DOHH2 (cell line): ENCODE measurements around the gene LRRC42.

Source experiments
- H3F3A ChIP-seq: fragments of 200-600 bp; sonication (generic), shearing (Covaris generic); 2 replicates; pipeline ENCODE4 v1.6.0; 2016; ENCODE audit warnings: antibody characterized with exemption, mild to moderate bottlenecking; ENCODE audit not compliant: control insufficient read depth, insufficient read depth
- H3K27ac ChIP-seq: fragments of 200-600 bp; sonication (generic); 2 replicates; pipeline ENCODE4 v1.5.1; 2014; ENCODE audit warnings: low read depth, mild to moderate bottlenecking, low read length, moderate library complexity
- H3K27me3 ChIP-seq: fragments of 200-600 bp; sonication (generic); 2 replicates; pipeline ENCODE4 v1.6.1; 2014; ENCODE audit warnings: mild to moderate bottlenecking, low read length, mixed read lengths; ENCODE audit not compliant: control insufficient read depth
- H3K36me3 ChIP-seq: fragments of 200-600 bp; sonication (generic); 2 replicates; pipeline ENCODE4 v1.6.1; 2014; ENCODE audit warnings: mild to moderate bottlenecking, low read length, moderate library complexity, mixed read lengths; ENCODE audit not compliant: control insufficient read depth
- H3K4me1 ChIP-seq: fragments of 200-600 bp; sonication (generic); 2 replicates; pipeline ENCODE4 v1.6.1; 2014; ENCODE audit warnings: mild to moderate bottlenecking, low read length, mixed read lengths; ENCODE audit not compliant: control insufficient read depth
- H3K4me2 ChIP-seq: fragments of 200-600 bp; sonication (generic); 2 replicates; pipeline ENCODE4 v1.6.0; 2014; ENCODE audit warnings: mild to moderate bottlenecking, low read length, moderate library complexity
- H3K4me3 ChIP-seq: fragments of 200-600 bp; sonication (generic); 2 replicates; pipeline ENCODE4 v1.5.1; 2014; ENCODE audit warnings: mild to moderate bottlenecking, low read length, mixed read lengths
- H3K79me2 ChIP-seq: fragments of 200-600 bp; sonication (generic); 2 replicates; pipeline ENCODE4 v1.6.1; 2014; ENCODE audit warnings: mild to moderate bottlenecking, low read length, mixed read lengths; ENCODE audit not compliant: control insufficient read depth
- H3K9me2 ChIP-seq: fragments of 200-600 bp; sonication (generic); replicated peaks from 2 replicates; pipeline ENCODE4 v1.6.1; 2014; ENCODE audit warnings: mild to moderate bottlenecking, low read length, mixed read lengths; ENCODE audit not compliant: control insufficient read depth
- H3K9me3 ChIP-seq: fragments of 200-600 bp; sonication (generic); 2 replicates; pipeline ENCODE4 v1.6.1; 2014; ENCODE audit warnings: antibody characterized with exemption, low read length, mixed read lengths; ENCODE audit not compliant: control insufficient read depth, insufficient read depth
- H4K20me1 ChIP-seq: fragments of 200-600 bp; sonication (generic); 2 replicates; pipeline ENCODE4 v1.6.0; 2014; ENCODE audit warnings: low read depth, mild to moderate bottlenecking, antibody characterized with exemption, low read length, moderate library complexity; ENCODE audit not compliant: control insufficient read depth, insufficient read depth
- EZH2phosphoT487 ChIP-seq: fragments of 200-600 bp; sonication (generic); IDR thresholded peaks from 2 replicates; pipeline ENCODE4 v1.6.1; 2017; ENCODE audit warnings: borderline replicate concordance, mild to moderate bottlenecking, antibody characterized with exemption, low read length, moderate library complexity, mixed read lengths
- TF ChIP-seq, protein P1 (sequence below): fragments of 200-600 bp; sonication (generic); IDR thresholded peaks from one replicate; pipeline ENCODE4 v1.5.1; 2014; ENCODE audit warnings: antibody characterized with exemption, mild to moderate bottlenecking, low read depth, low read length; ENCODE audit not compliant: poor library complexity, severe bottlenecking

LRRC42 gene

GRCh38 chr1:53913352-53914033, 32.7 kb upstream of the LRRC42 start:
- Histone ChIP-seq H4K20me1 (no peaks in the 10 kb centered on the region), H3K27me3 (no peaks in the 10 kb centered on the region), H3K79me2 (no peaks in the 10 kb centered on the region), H3K9me3 (no peaks in the 10 kb centered on the region), H3K9me2 (no peaks in the 10 kb centered on the region), H3K4me3 (no peak overlapping the region), H3K4me2 (no peak overlapping the region), H3K4me1 (no peaks in the 10 kb centered on the region), H3F3A (no peaks in the 10 kb centered on the region), H3K27ac (no peak overlapping the region), H3K36me3 (peaks cover 9% of the 10 kb centered on the region)
- TF ChIP-seq, protein P1, sequence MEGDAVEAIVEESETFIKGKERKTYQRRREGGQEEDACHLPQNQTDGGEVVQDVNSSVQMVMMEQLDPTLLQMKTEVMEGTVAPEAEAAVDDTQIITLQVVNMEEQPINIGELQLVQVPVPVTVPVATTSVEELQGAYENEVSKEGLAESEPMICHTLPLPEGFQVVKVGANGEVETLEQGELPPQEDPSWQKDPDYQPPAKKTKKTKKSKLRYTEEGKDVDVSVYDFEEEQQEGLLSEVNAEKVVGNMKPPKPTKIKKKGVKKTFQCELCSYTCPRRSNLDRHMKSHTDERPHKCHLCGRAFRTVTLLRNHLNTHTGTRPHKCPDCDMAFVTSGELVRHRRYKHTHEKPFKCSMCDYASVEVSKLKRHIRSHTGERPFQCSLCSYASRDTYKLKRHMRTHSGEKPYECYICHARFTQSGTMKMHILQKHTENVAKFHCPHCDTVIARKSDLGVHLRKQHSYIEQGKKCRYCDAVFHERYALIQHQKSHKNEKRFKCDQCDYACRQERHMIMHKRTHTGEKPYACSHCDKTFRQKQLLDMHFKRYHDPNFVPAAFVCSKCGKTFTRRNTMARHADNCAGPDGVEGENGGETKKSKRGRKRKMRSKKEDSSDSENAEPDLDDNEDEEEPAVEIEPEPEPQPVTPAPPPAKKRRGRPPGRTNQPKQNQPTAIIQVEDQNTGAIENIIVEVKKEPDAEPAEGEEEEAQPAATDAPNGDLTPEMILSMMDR: no peak
- no peak for TF ChIP-seq EZH2phosphoT487

GRCh38 chr1:53918343-53918742, 27.8 kb upstream of the LRRC42 start:
- no peaks in the 10 kb centered on the region for H3K27me3 ChIP-seq
- H3K27ac ChIP-seq: no peak overlapping the region
- no peaks in the 10 kb centered on the region for H3K79me2 ChIP-seq
- H3K9me2 ChIP-seq: no peaks in the 10 kb centered on the region
- no peaks in the 10 kb centered on the region for H3K4me1 ChIP-seq
- H3K36me3 ChIP-seq: peaks cover 36% of the 10 kb centered on the region
- H3K4me2 ChIP-seq: no peak overlapping the region
- TF ChIP-seq, protein P1: no peak
- no peak for TF ChIP-seq EZH2phosphoT487
- H4K20me1 ChIP-seq: no peaks in the 10 kb centered on the region
- H3K4me3 ChIP-seq: no peak overlapping the region
- no peaks in the 10 kb centered on the region for H3K9me3 ChIP-seq
- H3F3A ChIP-seq: peaks cover under 1% of the 10 kb centered on the region; the same call in 1 of the 2 replicates

DNA sequence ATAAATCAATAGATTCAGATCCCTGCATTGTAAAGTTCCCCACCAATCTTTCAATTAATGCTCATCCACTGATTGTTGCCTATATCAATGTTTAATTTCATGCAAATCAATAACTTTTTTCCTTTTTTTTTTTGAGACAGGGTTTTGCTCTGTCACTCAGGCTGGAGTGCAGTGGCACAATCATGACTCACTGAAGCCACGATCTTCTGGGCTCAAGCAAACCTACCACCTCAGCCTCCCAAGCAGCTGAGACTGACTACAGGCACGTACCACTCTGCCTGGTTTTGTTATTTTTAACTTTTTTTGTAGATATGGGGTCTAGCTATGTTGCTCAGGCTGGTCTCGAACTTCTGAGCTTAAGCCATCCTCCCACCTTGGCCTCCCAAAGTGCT, 26.5 kb upstream of the LRRC42 start:
- H3K36me3 ChIP-seq: peaks cover 39% of the 10 kb centered on the region
- no peak overlapping the region for H3K4me2 ChIP-seq
- no peaks in the 10 kb centered on the region for H3K9me3 ChIP-seq
- H3K27ac ChIP-seq: no peak overlapping the region
- peaks cover 5% of the 10 kb centered on the region; the same call in 1 of the 2 replicates for H3F3A ChIP-seq
- no peaks in the 10 kb centered on the region for H3K27me3 ChIP-seq
- TF ChIP-seq, protein P1: no peak
- TF ChIP-seq EZH2phosphoT487: no peak
- no peaks in the 10 kb centered on the region for H3K9me2 ChIP-seq
- H3K79me2 ChIP-seq: no peaks in the 10 kb centered on the region
- no peak overlapping the region for H3K4me3 ChIP-seq
- H3K4me1 ChIP-seq: no peaks in the 10 kb centered on the region
- no peaks in the 10 kb centered on the region for H4K20me1 ChIP-seq
